HUDEP-2 (cell line): ENCODE data around the gene TPK1.
"Not testable (repeated sequence)": the region's sequence is repeated elsewhere in the genome, so short reads cannot be mapped to it uniquely, and the experiment has no call there.

Experiments used
- DNase-seq, 76 experiments: peaks; one replicate each; lab custom pipeline; 2025; ENCODE audit not compliant: unreplicated experiment in 76 of 76; lab: John Stamatoyannopoulos, UW

The TPK1 gene

GRCh38 chr7:144780071-144780608 is 55.7 kb downstream of the TPK1 start:
- no peak for DNase-seq

- DNase-seq = not testable (repeated sequence)
Observed at GRCh38 chr7:144777889-144778288, 58.0 kb downstream of the TPK1 start.

- no peak for DNase-seq
Observed at GRCh38 chr7:144777005-144777839, 58.6 kb downstream of the TPK1 start.

GRCh38 chr7:144776447-144776846 is 59.4 kb downstream of the TPK1 start:
- no peak for DNase-seq

- DNase-seq = no peak
Observed at GRCh38 chr7:144775749-144776148, 60.1 kb downstream of the TPK1 start.

- DNase-seq = no peak
Observed at GRCh38 chr7:144771927-144772326, 63.9 kb downstream of the TPK1 start.

GRCh38 chr7:144771174-144771573 is 64.7 kb downstream of the TPK1 start:
- DNase-seq = no peak

GRCh38 chr7:144769352-144769751 is 66.5 kb downstream of the TPK1 start:
- no peak for DNase-seq

- DNase-seq = no peak
Observed at GRCh38 chr7:144768633-144769032, 67.2 kb downstream of the TPK1 start.

- no peak for DNase-seq
Observed at GRCh38 chr7:144763291-144763690, 72.6 kb downstream of the TPK1 start.

GRCh38 chr7:144762853-144763252 is 73.0 kb downstream of the TPK1 start:
- DNase-seq = no peak

- no peak for DNase-seq
Observed at GRCh38 chr7:144761493-144761892, 74.4 kb downstream of the TPK1 start.

GRCh38 chr7:144759653-144760052 is 76.2 kb downstream of the TPK1 start:
- no peak for DNase-seq

GRCh38 chr7:144747936-144748335 is 87.9 kb downstream of the TPK1 start:
- no peak for DNase-seq

- no peak for DNase-seq
Observed at GRCh38 chr7:144738708-144739314, 97.0 kb downstream of the TPK1 start.

GRCh38 chr7:144738146-144738545 is 97.7 kb downstream of the TPK1 start:
- no peak for DNase-seq

GRCh38 chr7:144736880-144737493 is 98.9 kb downstream of the TPK1 start:
- DNase-seq = no peak

GRCh38 chr7:144735505-144736276 is 100.2 kb downstream of the TPK1 start:
- no peak for DNase-seq

- no peak for DNase-seq
Observed at GRCh38 chr7:144731661-144732351, 104.0 kb downstream of the TPK1 start.

- DNase-seq = no peak
Observed at GRCh38 chr7:144730224-144730623, 105.6 kb downstream of the TPK1 start.
